GM21367 (cell line): Measurements from ENCODE around the gene NDUFB2.
"Not testable (repeated sequence)": the region's sequence is repeated elsewhere in the genome, so short reads cannot be mapped to it uniquely, and the experiment has no call there.

ENCODE experiments used
- ATAC-seq: cut with Tn5 transposase; IDR thresholded peaks from one replicate; pipeline ENCODE4 v1.9.1; 2021; ENCODE audit not compliant: unreplicated experiment

Gene NDUFB2

GRCh38 chr7:140689199-140690152 lies 7.0 kb upstream of the NDUFB2 start:
- ATAC-seq = no peak

- no peak for ATAC-seq
Observed at GRCh38 chr7:140691376-140692045, 5.0 kb upstream of the NDUFB2 start.

GRCh38 chr7:140693849-140694248 lies 2.7 kb upstream of the NDUFB2 start:
- not testable (repeated sequence) for ATAC-seq

GRCh38 chr7:140694592-140694991 lies 1.9 kb upstream of the NDUFB2 start:
- no peak for ATAC-seq

- ATAC-seq = no peak
Observed at GRCh38 chr7:140695381-140695780, 1.1 kb upstream of the NDUFB2 start.

- peak; percentile 94 for ATAC-seq
Observed at GRCh38 chr7:140696024-140696679, 356 bp upstream of the NDUFB2 start.

GRCh38 chr7:140697447-140698143 lies 1.1 kb downstream of the NDUFB2 start:
- ATAC-seq = no peak

- no peak for ATAC-seq
Observed at GRCh38 chr7:140698477-140698876, 2.0 kb downstream of the NDUFB2 start.

- no peak for ATAC-seq
Observed at GRCh38 chr7:140702774-140703173, 6.3 kb downstream of the NDUFB2 start.

GRCh38 chr7:140704205-140704604 lies 7.7 kb downstream of the NDUFB2 start:
- no peak for ATAC-seq

- ATAC-seq = no peak
Observed at GRCh38 chr7:140707132-140707531, 10.6 kb downstream of the NDUFB2 start.

GRCh38 chr7:140708764-140709163 lies 12.3 kb downstream of the NDUFB2 start:
- ATAC-seq = not testable (repeated sequence)

- ATAC-seq = not testable (repeated sequence)
Observed at GRCh38 chr7:140712392-140712791, 15.9 kb downstream of the NDUFB2 start.

GRCh38 chr7:140714331-140715040 lies 18.0 kb downstream of the NDUFB2 start:
- no peak for ATAC-seq

- ATAC-seq = no peak
Observed at GRCh38 chr7:140719721-140720120, 23.2 kb downstream of the NDUFB2 start.

GRCh38 chr7:140722254-140722653 lies 25.7 kb downstream of the NDUFB2 start:
- ATAC-seq = no peak

GRCh38 chr7:140723006-140723405 lies 26.5 kb downstream of the NDUFB2 start:
- no peak for ATAC-seq

- no peak for ATAC-seq
Observed at GRCh38 chr7:140723574-140723973, 27.1 kb downstream of the NDUFB2 start.

GRCh38 chr7:140724706-140725105 lies 28.2 kb downstream of the NDUFB2 start:
- ATAC-seq = no peak

- ATAC-seq = no peak
Observed at GRCh38 chr7:140726281-140726680, 29.8 kb downstream of the NDUFB2 start.
